Lower lobe of right lung (tissue), 2 donors: ENCODE results near the gene NOTCH3. TPM values are rescaled to one million over a fixed set of nuclear protein-coding genes. Genes with fewer than 3 reads are reported as not detected.

ENCODE experiments used
- ATAC-seq, 2 donors: fragments of 200-7000 bp; cut with Tn5 transposase; one replicate each; pipeline ENCODE4 v1.9.1; 2020 to 2022; ENCODE audit warnings: mild to moderate bottlenecking in 2 of 2, moderate library complexity in 2 of 2
- DNase-seq: peaks from one replicate; pipeline ENCODE4 v3.0.0-alpha.2; 2020
- H3K27ac ChIP-seq: fragments of 200-600 bp; one replicate; pipeline ENCODE4 v1.8.0; 2022
- H3K27me3 ChIP-seq: fragments of 200-600 bp; one replicate; pipeline ENCODE4 v1.8.0; 2022; ENCODE audit warnings: low read depth
- H3K36me3 ChIP-seq: fragments of 200-600 bp; one replicate; pipeline ENCODE4 v1.8.0; 2022; ENCODE audit warnings: mild to moderate bottlenecking
- H3K4me1 ChIP-seq: fragments of 200-600 bp; one replicate; pipeline ENCODE4 v1.8.0; 2022
- H3K4me3 ChIP-seq: fragments of 200-600 bp; one replicate; pipeline ENCODE4 v1.8.0; 2022; ENCODE audit warnings: mild to moderate bottlenecking
- H3K9me3 ChIP-seq: fragments of 200-600 bp; one replicate; pipeline ENCODE4 v1.8.0; 2022
- intact Hi-C: fragments of 100-400 bp; cut with DNase I; formaldehyde crosslinking; loops from one replicate; pipeline ENCODE4 v1.11.0; 2022
- total RNA-seq: library from RNA; stranded (reverse); fragmentation: NEBNext Ultra II Directional; extraction: Animal tissue kit (Norgen Biotek cat#: 25700); gene quantifications from one replicate; pipeline ENCODE4 v1.2.1, GENCODE V29; 2021
- TF ChIP-seq, protein P1 (sequence below): fragments of 200-600 bp; IDR thresholded peaks from one replicate; pipeline ENCODE4 v1.8.0; 2022; ENCODE audit warnings: antibody characterized with exemption, mild to moderate bottlenecking
- donor health status: DM: no; HTN: yes; CAD: no; lungs with severe emphysema.

NOTCH3 gene
- total RNA-seq, 1 donor from 2014 or later = 52.7 TPM

DNA sequence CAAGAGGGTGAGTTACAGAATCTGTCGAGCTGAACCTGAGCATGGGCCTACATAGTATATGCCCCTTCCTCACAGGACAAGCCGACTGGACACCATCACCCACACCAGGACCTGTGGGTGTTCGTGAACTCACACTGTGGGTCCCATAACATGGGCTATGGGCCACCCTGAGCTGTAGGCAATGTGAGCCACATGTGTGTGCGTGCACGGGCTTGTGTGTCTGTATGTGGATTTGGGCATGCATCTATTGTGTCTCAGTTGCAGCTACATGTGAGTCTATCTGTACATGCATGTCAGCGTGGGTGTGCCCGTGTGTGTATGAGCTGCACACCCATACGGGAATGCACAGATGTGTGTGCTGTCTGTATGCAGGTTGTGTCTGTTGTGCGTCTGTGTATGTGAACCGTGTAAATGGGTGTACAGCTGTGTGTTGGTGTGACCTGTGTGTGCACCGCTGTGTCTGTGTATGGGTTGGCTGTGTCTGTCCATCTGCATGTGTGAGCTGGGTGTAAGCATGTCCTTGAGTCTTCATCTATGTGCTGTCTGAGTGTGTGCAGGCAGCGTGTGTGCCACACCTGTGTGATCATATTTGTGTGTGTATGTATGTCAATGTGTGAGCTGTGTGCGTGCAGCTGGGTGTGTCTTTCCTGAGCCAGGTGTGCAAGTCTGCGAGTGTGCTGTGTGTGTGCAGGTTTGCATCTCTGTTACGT, 1.7 kb downstream of the NOTCH3 start:
- H3K9me3 ChIP-seq = no peaks in the 10 kb centered on the region
- H3K27me3 ChIP-seq = peaks cover 23% of the 10 kb centered on the region
- no peaks in the 10 kb centered on the region for H3K36me3 ChIP-seq
- no peak overlapping the region for H3K27ac ChIP-seq
- no peak for ATAC-seq
- peaks cover 13% of the 10 kb centered on the region for H3K4me1 ChIP-seq
- TF ChIP-seq, protein P1, sequence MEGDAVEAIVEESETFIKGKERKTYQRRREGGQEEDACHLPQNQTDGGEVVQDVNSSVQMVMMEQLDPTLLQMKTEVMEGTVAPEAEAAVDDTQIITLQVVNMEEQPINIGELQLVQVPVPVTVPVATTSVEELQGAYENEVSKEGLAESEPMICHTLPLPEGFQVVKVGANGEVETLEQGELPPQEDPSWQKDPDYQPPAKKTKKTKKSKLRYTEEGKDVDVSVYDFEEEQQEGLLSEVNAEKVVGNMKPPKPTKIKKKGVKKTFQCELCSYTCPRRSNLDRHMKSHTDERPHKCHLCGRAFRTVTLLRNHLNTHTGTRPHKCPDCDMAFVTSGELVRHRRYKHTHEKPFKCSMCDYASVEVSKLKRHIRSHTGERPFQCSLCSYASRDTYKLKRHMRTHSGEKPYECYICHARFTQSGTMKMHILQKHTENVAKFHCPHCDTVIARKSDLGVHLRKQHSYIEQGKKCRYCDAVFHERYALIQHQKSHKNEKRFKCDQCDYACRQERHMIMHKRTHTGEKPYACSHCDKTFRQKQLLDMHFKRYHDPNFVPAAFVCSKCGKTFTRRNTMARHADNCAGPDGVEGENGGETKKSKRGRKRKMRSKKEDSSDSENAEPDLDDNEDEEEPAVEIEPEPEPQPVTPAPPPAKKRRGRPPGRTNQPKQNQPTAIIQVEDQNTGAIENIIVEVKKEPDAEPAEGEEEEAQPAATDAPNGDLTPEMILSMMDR = no peak
- no peak for DNase-seq
- H3K4me3 ChIP-seq = peak overlapping the region; percentile 59
- intact Hi-C loops = no loop called here

GRCh38 chr19:15197942-15198341, 2.9 kb downstream of the NOTCH3 start:
- Histone ChIP-seq H3K36me3 (peaks cover 3% of the 10 kb centered on the region), H3K4me1 (peaks cover 13% of the 10 kb centered on the region), H3K27ac (no peak overlapping the region), H3K4me3 (no peak overlapping the region), H3K27me3 (peaks cover 23% of the 10 kb centered on the region), H3K9me3 (no peaks in the 10 kb centered on the region)
- TF ChIP-seq, protein P1 = no peak
- ATAC-seq (no peak), DNase-seq (no peak)
- intact Hi-C loops = no loop called here

GRCh38 chr19:15197275-15197941, 3.4 kb downstream of the NOTCH3 start:
- H3K4me1 ChIP-seq = peaks cover 13% of the 10 kb centered on the region
- no peak for DNase-seq
- peaks cover 23% of the 10 kb centered on the region for H3K27me3 ChIP-seq
- H3K36me3 ChIP-seq = peaks cover 5% of the 10 kb centered on the region
- no peak for ATAC-seq
- intact Hi-C loops = no loop called here
- H3K4me3 ChIP-seq = no peak overlapping the region
- H3K27ac ChIP-seq = no peak overlapping the region
- TF ChIP-seq, protein P1 = no peak
- H3K9me3 ChIP-seq = no peaks in the 10 kb centered on the region

GRCh38 chr19:15196360-15197005, 4.3 kb downstream of the NOTCH3 start:
- intact Hi-C loops = no loop called here
- H3K36me3 ChIP-seq = peaks cover 9% of the 10 kb centered on the region
- H3K4me3 ChIP-seq = peak overlapping the region; percentile 40
- TF ChIP-seq, protein P1 = no peak
- ATAC-seq (no peak), DNase-seq (no peak)
- H3K9me3 ChIP-seq = no peaks in the 10 kb centered on the region
- peak overlapping the region; percentile 53 for H3K27ac ChIP-seq
- H3K27me3 ChIP-seq = peaks cover 21% of the 10 kb centered on the region
- H3K4me1 ChIP-seq = peaks cover 13% of the 10 kb centered on the region

DNA sequence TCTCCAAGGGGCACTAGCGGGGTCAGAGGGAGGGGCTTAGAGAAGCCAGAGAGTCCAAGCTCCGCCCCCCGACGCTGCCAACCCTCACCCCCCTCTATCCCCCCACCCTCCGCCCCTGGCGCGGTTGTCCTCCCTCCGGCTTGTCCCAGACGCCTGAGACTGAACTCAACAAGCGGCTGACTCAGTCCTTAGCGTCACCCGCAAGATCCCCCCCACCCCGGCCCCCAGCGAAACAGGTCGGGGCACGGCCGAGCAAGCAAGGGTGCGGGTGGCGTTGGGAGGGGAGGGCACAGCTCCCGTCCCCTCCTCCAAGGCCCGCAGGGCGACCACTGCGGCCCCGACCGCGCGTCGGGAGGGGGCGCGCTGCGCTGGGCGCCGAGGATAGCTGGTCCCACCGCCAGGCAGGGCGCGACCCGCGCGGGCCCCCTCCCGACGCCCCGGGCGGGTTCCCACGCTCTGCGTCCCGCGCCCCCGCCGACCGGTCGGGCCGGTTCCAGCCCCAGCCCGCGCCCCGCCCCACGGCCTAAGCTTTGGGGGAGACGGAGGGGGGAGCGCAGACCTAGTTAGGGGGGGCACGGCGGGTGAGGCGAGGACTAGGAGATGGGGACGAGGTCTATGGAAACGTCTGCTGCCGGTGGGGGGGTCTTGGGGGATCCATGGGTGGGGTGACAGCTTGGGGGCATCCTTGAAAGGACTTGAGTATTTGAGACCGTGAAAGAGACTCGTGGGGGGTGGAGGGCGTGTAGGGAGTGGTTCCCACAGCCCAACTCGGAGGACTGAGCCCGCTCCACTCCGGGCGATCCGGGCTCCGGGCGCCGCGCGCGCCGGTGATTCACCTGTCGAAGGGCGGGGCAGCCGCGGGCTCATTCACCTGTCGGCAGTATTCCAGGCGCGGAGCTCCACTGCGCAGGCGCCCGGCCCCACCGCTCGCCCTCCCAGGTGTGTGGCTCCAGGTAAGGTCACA, 5.1 kb downstream of the NOTCH3 start:
- Histone ChIP-seq H3K27me3 (peaks cover 19% of the 10 kb centered on the region), H3K4me3 (peak overlapping the region; percentile 40), H3K36me3 (peaks cover 13% of the 10 kb centered on the region), H3K9me3 (no peaks in the 10 kb centered on the region), H3K27ac (peak overlapping the region; percentile 53), H3K4me1 (peaks cover 13% of the 10 kb centered on the region)
- DNase-seq (peak; percentile 90), ATAC-seq (peak; percentile 86 to 91)
- intact Hi-C loops = no loop called here
- TF ChIP-seq, protein P1 = no peak
